Measurements from ENCODE around the gene MAL.
A peak's percentile ranks its signal among the peaks of the same experiment; 100 is the strongest.

GRCh38 chr2:95007822-95008221 is 17.7 kb upstream of the MAL start:
- TF ChIP-seq CTCF (IDR thresholded peaks at IDR 0.05) (no peak), POLR2A (IDR thresholded peaks at IDR 0.05) (no peak), POLR2AphosphoS5 (IDR thresholded peaks at IDR 0.05) (peak in 1 of 3 donors; percentile 6)

Measured in stomach (tissue), 4 donors.